Fibroblast of the aortic adventitia (primary cell): ENCODE data around the gene STT3B. TPM values are rescaled to one million over a fixed set of nuclear protein-coding genes. Genes with fewer than 3 reads are reported as not detected.
A peak's percentile ranks its signal among the peaks of the same experiment; 100 is the strongest.

Source experiments
- DNase-seq: peaks from one replicate; pipeline ENCODE4 v3.0.0-alpha.2; 2010; ENCODE audit warnings: low read depth
- H3K4me3 ChIP-seq: 2 replicates; pipeline ENCODE4 v1.5.1; 2011; ENCODE audit warnings: low read depth, mild to moderate bottlenecking, control low read depth, low read length, moderate library complexity
- total RNA-seq: library from RNA; depleted of rRNA; stranded (reverse); fragments of >200 nt; gene quantifications from 2 replicates; pipeline ENCODE4 v1.2.3, GENCODE V29; 2012; ENCODE audit warnings: low replicate concordance
- TF ChIP-seq, protein P1 (sequence below): IDR thresholded peaks from 2 replicates; pipeline ENCODE4 v1.5.1; 2011; ENCODE audit warnings: mild to moderate bottlenecking, low read length, control low read depth, inconsistent platforms; ENCODE audit not compliant: insufficient read depth

Gene STT3B
- total RNA-seq, 1 donor: 151 TPM

DNA sequence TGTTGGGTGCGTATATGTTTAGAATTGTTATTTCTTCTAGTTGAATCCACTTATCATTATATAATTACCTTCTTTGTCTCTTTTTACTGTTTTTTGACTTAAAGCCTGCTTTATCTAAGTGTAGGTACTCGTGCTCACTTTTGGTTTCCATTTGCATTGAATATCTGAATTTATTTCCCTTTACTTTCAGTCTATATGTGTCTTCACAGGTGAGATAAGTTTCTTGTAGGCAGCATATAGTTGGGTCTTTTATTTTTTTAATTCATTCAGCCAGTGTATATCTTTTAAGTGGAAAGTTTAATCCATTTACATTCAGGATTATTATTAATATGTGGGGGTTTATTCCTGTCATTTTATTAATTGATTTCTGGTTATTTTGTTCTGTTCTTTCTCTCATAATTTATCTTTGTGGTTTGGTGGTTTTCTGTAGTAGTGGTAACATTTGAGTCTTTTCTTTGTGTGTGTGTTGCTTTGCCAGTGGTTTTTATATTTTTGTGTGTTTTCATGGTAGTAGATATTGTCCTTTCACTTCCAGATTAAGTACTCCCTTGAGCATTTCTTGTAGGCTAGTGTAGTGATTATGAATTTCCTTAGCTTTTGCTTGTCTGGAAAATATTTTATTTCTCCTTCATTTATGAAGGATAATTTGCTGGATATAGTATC is 27.3 kb downstream of the STT3B start:
- DNase-seq: no peak
- TF ChIP-seq, protein P1, sequence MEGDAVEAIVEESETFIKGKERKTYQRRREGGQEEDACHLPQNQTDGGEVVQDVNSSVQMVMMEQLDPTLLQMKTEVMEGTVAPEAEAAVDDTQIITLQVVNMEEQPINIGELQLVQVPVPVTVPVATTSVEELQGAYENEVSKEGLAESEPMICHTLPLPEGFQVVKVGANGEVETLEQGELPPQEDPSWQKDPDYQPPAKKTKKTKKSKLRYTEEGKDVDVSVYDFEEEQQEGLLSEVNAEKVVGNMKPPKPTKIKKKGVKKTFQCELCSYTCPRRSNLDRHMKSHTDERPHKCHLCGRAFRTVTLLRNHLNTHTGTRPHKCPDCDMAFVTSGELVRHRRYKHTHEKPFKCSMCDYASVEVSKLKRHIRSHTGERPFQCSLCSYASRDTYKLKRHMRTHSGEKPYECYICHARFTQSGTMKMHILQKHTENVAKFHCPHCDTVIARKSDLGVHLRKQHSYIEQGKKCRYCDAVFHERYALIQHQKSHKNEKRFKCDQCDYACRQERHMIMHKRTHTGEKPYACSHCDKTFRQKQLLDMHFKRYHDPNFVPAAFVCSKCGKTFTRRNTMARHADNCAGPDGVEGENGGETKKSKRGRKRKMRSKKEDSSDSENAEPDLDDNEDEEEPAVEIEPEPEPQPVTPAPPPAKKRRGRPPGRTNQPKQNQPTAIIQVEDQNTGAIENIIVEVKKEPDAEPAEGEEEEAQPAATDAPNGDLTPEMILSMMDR: no peak
- H3K4me3 ChIP-seq: no peak overlapping the region

DNA sequence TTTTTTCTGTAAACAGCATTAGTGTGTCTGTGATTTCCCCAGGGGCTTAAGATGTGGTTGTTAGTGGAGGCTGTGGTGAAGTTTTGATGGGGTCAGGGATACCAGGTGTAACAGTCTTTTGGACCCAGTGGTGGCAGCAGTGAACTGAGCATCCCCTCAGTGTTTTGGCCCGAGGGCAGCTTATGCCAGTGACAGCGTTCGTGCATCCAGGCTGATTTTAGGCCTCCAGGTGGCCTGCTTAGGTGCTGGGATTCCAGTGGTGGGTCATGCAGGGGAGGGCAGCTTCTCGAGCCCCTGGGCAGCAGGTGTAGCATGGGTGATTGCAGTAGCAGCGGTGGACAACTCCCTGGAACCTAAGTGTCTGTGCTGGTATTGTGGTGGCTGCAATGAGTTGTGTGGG is 29.2 kb downstream of the STT3B start:
- TF ChIP-seq, protein P1: no peak
- H3K4me3 ChIP-seq: no peak overlapping the region
- DNase-seq: no peak

DNA sequence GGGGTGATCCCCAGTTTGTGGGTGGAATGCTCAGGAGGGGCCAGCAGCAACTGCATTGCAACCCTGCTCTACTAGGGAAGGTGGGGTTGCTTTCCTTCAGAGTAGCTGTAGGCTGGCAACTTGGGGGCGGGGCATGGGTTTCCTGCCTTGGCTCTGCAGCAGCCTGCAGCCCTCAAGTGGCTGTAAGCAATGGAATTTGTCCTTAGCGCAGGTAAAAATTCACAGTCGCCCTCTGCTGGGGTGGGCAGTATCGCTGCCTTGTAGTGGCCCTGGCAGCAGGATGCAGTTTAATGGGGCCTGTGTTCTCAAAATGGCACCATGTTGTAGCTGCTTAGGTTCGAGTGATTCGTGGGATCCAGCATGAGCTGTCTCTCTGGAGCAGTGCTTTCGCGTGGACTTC is 29.8 kb downstream of the STT3B start:
- no peak for DNase-seq
- no peak overlapping the region for H3K4me3 ChIP-seq
- TF ChIP-seq, protein P1: no peak

- peak; percentile 71 for DNase-seq
- TF ChIP-seq, protein P1: no peak
- no peak overlapping the region for H3K4me3 ChIP-seq
Measured at GRCh38 chr3:31565288-31565687, 32.6 kb downstream of the STT3B start.

DNA sequence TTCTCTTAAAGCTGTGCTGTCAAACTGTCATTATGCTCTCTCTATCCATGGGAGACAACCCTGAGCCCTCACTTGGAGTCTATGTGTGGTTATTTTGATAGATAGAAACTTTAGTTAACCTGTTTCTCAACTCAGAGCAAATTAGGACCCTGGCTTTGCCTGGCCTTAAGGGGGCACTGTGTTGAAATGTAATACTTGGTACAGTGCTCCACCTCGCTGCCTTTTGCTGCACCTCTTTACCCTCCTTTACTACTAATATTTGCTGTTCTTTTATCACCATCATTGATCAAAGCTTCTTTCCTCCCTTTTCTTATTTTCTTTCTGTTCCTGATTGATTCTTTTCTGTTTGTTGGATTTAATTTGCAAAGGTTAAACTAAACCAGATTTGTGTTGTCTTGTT is 34.3 kb downstream of the STT3B start:
- DNase-seq: no peak
- H3K4me3 ChIP-seq: no peak overlapping the region
- TF ChIP-seq, protein P1: no peak

- H3K4me3 ChIP-seq: no peak overlapping the region
- TF ChIP-seq, protein P1: no peak
- no peak for DNase-seq
Measured at GRCh38 chr3:31568649-31569048, 35.9 kb downstream of the STT3B start.

GRCh38 chr3:31571325-31571724 is 38.6 kb downstream of the STT3B start:
- H3K4me3 ChIP-seq: no peak overlapping the region
- DNase-seq: no peak
- TF ChIP-seq, protein P1: no peak
